Adipocyte (in vitro differentiated cells): ENCODE data around the gene TRPM2.

Experiments
- DNase-seq: peaks from one replicate; pipeline ENCODE4 v3.0.0-alpha.2; 2015; ENCODE audit warnings: low read depth
- H3K27me3 ChIP-seq: replicated peaks from 2 replicates; pipeline ENCODE4 v1.7.0; 2013; ENCODE audit warnings: mild to moderate bottlenecking, low read length, moderate library complexity; ENCODE audit not compliant: control insufficient read depth, insufficient read depth
- H3K36me3 ChIP-seq: 2 replicates; pipeline ENCODE4 v1.7.0; 2013; ENCODE audit warnings: low read length, mild to moderate bottlenecking, moderate library complexity; ENCODE audit not compliant: control insufficient read depth, insufficient read depth, severe bottlenecking
- H3K4me1 ChIP-seq: 2 replicates; pipeline ENCODE4 v1.7.0; 2013; ENCODE audit warnings: mild to moderate bottlenecking, low read length, moderate library complexity; ENCODE audit not compliant: control insufficient read depth, insufficient read depth
- H3K4me3 ChIP-seq: 2 replicates; pipeline ENCODE4 v1.7.0; 2013; ENCODE audit warnings: mild to moderate bottlenecking, low read length, moderate library complexity
- H3K9ac ChIP-seq: 2 replicates; pipeline ENCODE4 v1.7.0; 2013; ENCODE audit warnings: mild to moderate bottlenecking, low read length, moderate library complexity
- H3K9me3 ChIP-seq: 2 replicates; pipeline ENCODE4 v1.7.0; 2013; ENCODE audit warnings: mild to moderate bottlenecking, low read length, moderate library complexity; ENCODE audit not compliant: control insufficient read depth

Gene TRPM2

DNA sequence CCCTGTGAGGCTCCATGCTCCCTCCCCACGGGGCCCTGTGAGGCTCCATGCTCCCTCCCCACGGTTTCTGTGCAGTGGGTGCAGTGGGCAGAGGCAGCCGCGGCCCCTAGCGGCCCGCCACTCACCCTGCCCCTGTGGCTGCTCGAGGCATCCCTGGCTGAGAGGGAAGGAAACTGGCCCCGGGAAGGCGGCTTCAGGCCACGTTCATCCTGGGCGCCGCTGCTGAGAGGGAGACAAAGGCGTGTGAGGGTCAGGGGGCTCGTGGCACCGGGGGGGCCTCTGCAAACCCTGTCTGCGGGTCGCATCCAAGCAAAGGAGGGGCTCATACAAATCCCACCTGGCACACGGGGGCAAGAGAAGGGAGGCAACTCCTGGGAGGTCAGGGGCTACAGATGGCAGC, 22.7 kb upstream of the TRPM2 start:
- H3K27me3 ChIP-seq, result no peaks in the 10 kb centered on the region
- H3K9ac ChIP-seq, result no peak overlapping the region
- DNase-seq, result no peak
- H3K9me3 ChIP-seq, result no peaks in the 10 kb centered on the region
- H3K4me3 ChIP-seq, result no peak overlapping the region
- H3K36me3 ChIP-seq, result peaks cover 8% of the 10 kb centered on the region
- no peaks in the 10 kb centered on the region for H3K4me1 ChIP-seq

- DNase-seq, result no peak
- no peaks in the 10 kb centered on the region for H3K9me3 ChIP-seq
- peaks cover 11% of the 10 kb centered on the region for H3K36me3 ChIP-seq
- H3K9ac ChIP-seq, result no peak overlapping the region
- H3K4me1 ChIP-seq, result no peaks in the 10 kb centered on the region
- no peak overlapping the region for H3K4me3 ChIP-seq
- H3K27me3 ChIP-seq, result no peaks in the 10 kb centered on the region
Observed at GRCh38 chr21:44331209-44331608, 22.2 kb upstream of the TRPM2 start.

- no peaks in the 10 kb centered on the region for H3K9me3 ChIP-seq
- DNase-seq, result no peak
- H3K4me1 ChIP-seq, result no peaks in the 10 kb centered on the region
- H3K4me3 ChIP-seq, result no peak overlapping the region
- peaks cover 16% of the 10 kb centered on the region for H3K36me3 ChIP-seq
- H3K27me3 ChIP-seq, result no peaks in the 10 kb centered on the region
- H3K9ac ChIP-seq, result no peak overlapping the region
Observed at GRCh38 chr21:44331650-44332307, 21.6 kb upstream of the TRPM2 start.

GRCh38 chr21:44332383-44332782, 21.0 kb upstream of the TRPM2 start:
- no peaks in the 10 kb centered on the region for H3K9me3 ChIP-seq
- H3K9ac ChIP-seq, result no peak overlapping the region
- peaks cover 4% of the 10 kb centered on the region for H3K4me1 ChIP-seq
- peaks cover 16% of the 10 kb centered on the region for H3K36me3 ChIP-seq
- no peaks in the 10 kb centered on the region for H3K27me3 ChIP-seq
- no peak for DNase-seq
- no peak overlapping the region for H3K4me3 ChIP-seq

GRCh38 chr21:44332965-44333364, 20.5 kb upstream of the TRPM2 start:
- DNase-seq, result no peak
- no peaks in the 10 kb centered on the region for H3K9me3 ChIP-seq
- H3K4me1 ChIP-seq, result peaks cover 10% of the 10 kb centered on the region
- H3K4me3 ChIP-seq, result no peak overlapping the region
- peaks cover 16% of the 10 kb centered on the region for H3K36me3 ChIP-seq
- no peak overlapping the region for H3K9ac ChIP-seq
- H3K27me3 ChIP-seq, result no peaks in the 10 kb centered on the region

GRCh38 chr21:44333509-44334328, 19.7 kb upstream of the TRPM2 start:
- no peak for DNase-seq
- H3K27me3 ChIP-seq, result no peaks in the 10 kb centered on the region
- H3K9me3 ChIP-seq, result no peaks in the 10 kb centered on the region
- peaks cover 16% of the 10 kb centered on the region for H3K36me3 ChIP-seq
- H3K9ac ChIP-seq, result no peak overlapping the region
- H3K4me1 ChIP-seq, result peaks cover 15% of the 10 kb centered on the region
- H3K4me3 ChIP-seq, result no peak overlapping the region

GRCh38 chr21:44334329-44335030, 18.9 kb upstream of the TRPM2 start:
- H3K9ac ChIP-seq, result no peak overlapping the region
- H3K4me3 ChIP-seq, result no peak overlapping the region
- no peaks in the 10 kb centered on the region for H3K9me3 ChIP-seq
- no peaks in the 10 kb centered on the region for H3K27me3 ChIP-seq
- H3K36me3 ChIP-seq, result peaks cover 16% of the 10 kb centered on the region
- DNase-seq, result no peak
- peaks cover 15% of the 10 kb centered on the region for H3K4me1 ChIP-seq

GRCh38 chr21:44335266-44336059, 18.0 kb upstream of the TRPM2 start:
- Histone ChIP-seq H3K9ac (no peak overlapping the region), H3K27me3 (no peaks in the 10 kb centered on the region), H3K36me3 (peaks cover 16% of the 10 kb centered on the region), H3K4me3 (no peak overlapping the region), H3K9me3 (no peaks in the 10 kb centered on the region), H3K4me1 (peaks cover 23% of the 10 kb centered on the region)
- DNase-seq, result no peak

DNA sequence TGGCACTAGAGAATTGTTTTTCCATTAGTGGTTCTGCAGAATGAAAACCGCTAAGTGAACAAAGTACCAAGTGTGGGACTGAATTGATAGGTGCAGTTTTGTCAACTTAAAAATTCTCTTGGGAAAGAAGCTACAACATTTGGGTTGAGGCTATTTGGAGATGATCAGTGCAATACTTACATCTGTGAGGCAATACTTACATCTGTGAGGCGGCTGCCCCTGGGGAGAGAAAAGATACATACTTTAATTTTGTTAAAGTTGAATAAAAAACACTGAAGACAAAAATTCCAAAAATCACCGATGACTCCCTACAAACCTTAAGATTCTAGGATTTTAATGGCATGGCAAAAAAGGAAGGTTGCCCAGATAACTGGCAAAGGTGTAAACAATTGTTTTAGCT, 16.0 kb upstream of the TRPM2 start:
- H3K9me3 ChIP-seq, result no peaks in the 10 kb centered on the region
- no peaks in the 10 kb centered on the region for H3K27me3 ChIP-seq
- peaks cover 16% of the 10 kb centered on the region for H3K36me3 ChIP-seq
- peaks cover 23% of the 10 kb centered on the region for H3K4me1 ChIP-seq
- peak overlapping the region; percentile 81 for H3K9ac ChIP-seq
- peak overlapping the region; percentile 79 for H3K4me3 ChIP-seq
- peak; percentile 42 for DNase-seq

- Histone ChIP-seq H3K36me3 (peaks cover 16% of the 10 kb centered on the region), H3K9me3 (no peaks in the 10 kb centered on the region), H3K9ac (peak overlapping the region; percentile 81), H3K4me3 (peak overlapping the region; percentile 79), H3K4me1 (peaks cover 23% of the 10 kb centered on the region), H3K27me3 (no peaks in the 10 kb centered on the region)
- peak; percentile 66 for DNase-seq
Observed at GRCh38 chr21:44337941-44338895, 15.2 kb upstream of the TRPM2 start.
